GM12878 (cell line): Measurements from ENCODE around the gene PSAP.

Experiments
- ATF2 ChIP-seq: IDR thresholded peaks from 2 replicates; pipeline ENCODE4 v1.6.1; 2012; ENCODE audit warnings: low read length, inconsistent platforms
- FOXK2 ChIP-seq: fragments of 450-650 bp; IDR thresholded peaks from 2 replicates; pipeline ENCODE4 v1.6.1; 2017; ENCODE audit warnings: mild to moderate bottlenecking, moderate library complexity
- GABPA ChIP-seq: IDR thresholded peaks from 2 replicates; pipeline ENCODE4 v1.6.1; 2014; ENCODE audit warnings: antibody characterized with exemption, low read depth, mild to moderate bottlenecking, inconsistent platforms
- TF ChIP-seq, protein P1 (sequence below): IDR thresholded peaks from 2 replicates; pipeline ENCODE4 v1.6.1; 2011; ENCODE audit warnings: low read depth, low read length, improper control_type of control experiment, borderline replicate concordance

DNA sequence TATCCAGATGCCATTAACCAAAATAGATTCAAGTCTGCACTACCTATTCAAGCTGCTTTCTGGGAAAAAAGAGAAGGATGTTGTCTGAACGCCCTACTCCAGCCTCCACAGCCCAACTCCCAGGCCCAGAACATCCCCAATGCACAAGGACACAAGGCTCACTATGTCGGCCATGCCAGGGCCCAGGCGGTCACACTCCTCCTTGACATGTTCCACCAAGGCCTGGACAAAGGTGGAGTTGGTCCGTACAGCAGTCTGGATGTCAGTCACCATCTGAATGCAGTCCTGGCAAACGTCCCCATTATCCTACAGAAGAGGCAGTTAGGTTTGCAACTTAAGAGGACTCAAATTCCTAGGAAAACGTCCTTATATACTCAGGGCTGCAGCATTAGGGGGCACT is 23.2 kb downstream of the PSAP start:
- no peak for TF ChIP-seq ATF2
- TF ChIP-seq GABPA, result no peak
- TF ChIP-seq FOXK2, result no peak
- TF ChIP-seq, protein P1, sequence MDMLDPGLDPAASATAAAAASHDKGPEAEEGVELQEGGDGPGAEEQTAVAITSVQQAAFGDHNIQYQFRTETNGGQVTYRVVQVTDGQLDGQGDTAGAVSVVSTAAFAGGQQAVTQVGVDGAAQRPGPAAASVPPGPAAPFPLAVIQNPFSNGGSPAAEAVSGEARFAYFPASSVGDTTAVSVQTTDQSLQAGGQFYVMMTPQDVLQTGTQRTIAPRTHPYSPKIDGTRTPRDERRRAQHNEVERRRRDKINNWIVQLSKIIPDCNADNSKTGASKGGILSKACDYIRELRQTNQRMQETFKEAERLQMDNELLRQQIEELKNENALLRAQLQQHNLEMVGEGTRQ, result no peak
